ENCODE data around the gene PRRG3. TPM values are rescaled to one million over a fixed set of nuclear protein-coding genes. Genes with fewer than 3 reads are reported as not detected.
A peak's percentile ranks its signal among the peaks of the same experiment; 100 is the strongest.

The PRRG3 gene
- polyA plus RNA-seq, 1 donor (not counting 4 experiments of a cell fraction or from before 2014, with no cell fraction given), result not detected

- Histone ChIP-seq H3K9me1 (ENCODE audit: control insufficient read depth, extremely low read depth, insufficient read depth, low read length) (no peaks in the 10 kb centered on the region), H3K36me3 (ENCODE audit: control insufficient read depth in 2 of 2, extremely low read depth in 1 of 2, insufficient read depth in 2 of 2, low read length in 2 of 2) (no peaks in the 10 kb centered on the region), H3K4me1 (ENCODE audit: control insufficient read depth, extremely low read depth, insufficient read depth, low read length) (no peaks in the 10 kb centered on the region), H3K4me2 (ENCODE audit: control insufficient read depth, extremely low read depth, insufficient read depth, low read depth, low read length) (no peak overlapping the region), H4K20me1 (ENCODE audit: control insufficient read depth, extremely low read depth, insufficient read depth, low read length) (no peaks in the 10 kb centered on the region), H3K79me2 (ENCODE audit: control insufficient read depth, insufficient read depth, low read length) (no peaks in the 10 kb centered on the region), H3K27ac (ENCODE audit: control insufficient read depth, insufficient read depth, low read length) (no peak overlapping the region), H3K27me3 (ENCODE audit: control insufficient read depth, extremely low read depth, insufficient read depth, low read length) (no peaks in the 10 kb centered on the region), H3K4me3 (ENCODE audit: control insufficient read depth in 2 of 3, extremely low read depth in 1 of 3, insufficient read depth in 2 of 3, low read depth in 1 of 3, low read length in 3 of 3) (no peak overlapping the region), H3K9me3 (ENCODE audit: control insufficient read depth, low read depth, low read length) (peaks cover 3% of the 10 kb centered on the region), H3K9ac (ENCODE audit: control insufficient read depth, extremely low read depth, insufficient read depth, low read length) (no peak overlapping the region), H2AFZ (ENCODE audit: control insufficient read depth, low read length) (no peak overlapping the region)
- FAIRE-seq (no peak), DNase-seq (ENCODE audit: low read depth, low spot score) (no peak)
- TF ChIP-seq EZH2 (IDR thresholded peaks at IDR 0.05; ENCODE audit: low read length), result no peak
- TF ChIP-seq CTCF (optimal IDR thresholded peaks at IDR 0.05 in 1 of 3, IDR thresholded peaks at IDR 0.05 in 1 of 3, conservative IDR thresholded peaks at IDR 0.05 in 1 of 3; ENCODE audit: extremely low read depth in 1 of 3, insufficient read depth in 2 of 3, low read length in 3 of 3), result peak in 1 of 3 experiments; percentile 35
- dilution Hi-C loops (cut with MboI; ENCODE audit: extremely low pct_ligation_motif_present, low sequenced_read_pairs), result no loop called here
Observed at GRCh38 chrX:151722241-151722846, 27.1 kb downstream of the PRRG3 start.

- no peaks in the 10 kb centered on the region for H3K27me3 ChIP-seq (ENCODE audit: control insufficient read depth, extremely low read depth, insufficient read depth, low read length)
- peaks cover 3% of the 10 kb centered on the region for H3K9me3 ChIP-seq (ENCODE audit: control insufficient read depth, low read depth, low read length)
- H3K9me1 ChIP-seq (ENCODE audit: control insufficient read depth, extremely low read depth, insufficient read depth, low read length), result no peaks in the 10 kb centered on the region
- DNase-seq (ENCODE audit: low read depth, low spot score) (no peak), FAIRE-seq (no peak)
- no peak overlapping the region for H3K4me3 ChIP-seq (ENCODE audit: control insufficient read depth in 2 of 3, extremely low read depth in 1 of 3, insufficient read depth in 2 of 3, low read depth in 1 of 3, low read length in 3 of 3)
- no peaks in the 10 kb centered on the region for H4K20me1 ChIP-seq (ENCODE audit: control insufficient read depth, extremely low read depth, insufficient read depth, low read length)
- H3K4me1 ChIP-seq (ENCODE audit: control insufficient read depth, extremely low read depth, insufficient read depth, low read length), result no peaks in the 10 kb centered on the region
- H3K4me2 ChIP-seq (ENCODE audit: control insufficient read depth, extremely low read depth, insufficient read depth, low read depth, low read length), result no peak overlapping the region
- no peak overlapping the region for H3K27ac ChIP-seq (ENCODE audit: control insufficient read depth, insufficient read depth, low read length)
- dilution Hi-C loops (cut with MboI; ENCODE audit: extremely low pct_ligation_motif_present, low sequenced_read_pairs), result no loop called here
- H3K36me3 ChIP-seq (ENCODE audit: control insufficient read depth in 2 of 2, extremely low read depth in 1 of 2, insufficient read depth in 2 of 2, low read length in 2 of 2), result no peaks in the 10 kb centered on the region
- TF ChIP-seq EZH2 (IDR thresholded peaks at IDR 0.05; ENCODE audit: low read length) (no peak), CTCF (optimal IDR thresholded peaks at IDR 0.05 in 1 of 3, IDR thresholded peaks at IDR 0.05 in 1 of 3, conservative IDR thresholded peaks at IDR 0.05 in 1 of 3; ENCODE audit: extremely low read depth in 1 of 3, insufficient read depth in 2 of 3, low read length in 3 of 3) (no peak)
- H3K79me2 ChIP-seq (ENCODE audit: control insufficient read depth, insufficient read depth, low read length), result no peaks in the 10 kb centered on the region
- H2AFZ ChIP-seq (ENCODE audit: control insufficient read depth, low read length), result no peak overlapping the region
- no peak overlapping the region for H3K9ac ChIP-seq (ENCODE audit: control insufficient read depth, extremely low read depth, insufficient read depth, low read length)
Observed at GRCh38 chrX:151723156-151723760, 28.0 kb downstream of the PRRG3 start.

All from keratinocyte (primary cell).